Vagina (tissue), 2 donors: ENCODE results near the gene CISD2. TPM values are rescaled to one million over a fixed set of nuclear protein-coding genes. Genes with fewer than 3 reads are reported as not detected.

Experiments
- DNase-seq, 2 donors: peaks; one replicate each; pipeline ENCODE4 v3.0.0-alpha.2; 2017; ENCODE audit errors: extremely low spot score in 2 of 2
- H3K27ac ChIP-seq: fragments of 200-600 bp; sonication (generic); one replicate; pipeline ENCODE4 v1.5.1; 2019
- H3K27me3 ChIP-seq: fragments of 200-600 bp; sonication (generic); one replicate; pipeline ENCODE4 v1.5.1; 2019
- H3K36me3 ChIP-seq, 2 donors: fragments of 200-600 bp; sonication (generic); one replicate each; pipeline ENCODE4 v1.5.1; 2017 to 2019
- H3K4me1 ChIP-seq: fragments of 200-600 bp; sonication (generic); one replicate; pipeline ENCODE4 v1.5.1; 2019
- H3K4me3 ChIP-seq, 2 donors: fragments of 200-600 bp; sonication (generic); 1 replicate in 1 of 2; 2 replicates in 1 of 2; pipeline ENCODE4 v1.5.1; 2016 to 2019
- H3K9me3 ChIP-seq: fragments of 200-600 bp; sonication (generic); one replicate; pipeline ENCODE4 v1.5.1; 2019
- CTCF ChIP-seq, 3 experiments: fragments of 450-650 bp in 2 of 3; fragments of 200-600 bp in 1 of 3; sonication (generic) in 1 of 3; IDR thresholded peaks; one replicate each; pipeline ENCODE4 v1.5.1; 2017 to 2019; ENCODE audit warnings: antibody characterized with exemption in 3 of 3, mild to moderate bottlenecking in 2 of 3, moderate library complexity in 2 of 3
- POLR2A ChIP-seq, 2 donors: fragments of 450-650 bp; IDR thresholded peaks; one replicate each; pipeline ENCODE4 v1.6.1; 2017; ENCODE audit warnings: antibody characterized with exemption in 2 of 2, mild to moderate bottlenecking in 2 of 2, moderate library complexity in 2 of 2
- POLR2AphosphoS5 ChIP-seq, 2 donors: sonication (generic); formaldehyde crosslinking; IDR thresholded peaks; one replicate each; pipeline ENCODE4 v1.9.0; 2017; ENCODE audit warnings: antibody characterized with exemption in 2 of 2, mild to moderate bottlenecking in 2 of 2, low read depth in 1 of 2; ENCODE audit not compliant: insufficient read depth in 1 of 2
- intact Hi-C: fragments of 100-400 bp; cut with DNase I; formaldehyde crosslinking; loops from one replicate; pipeline ENCODE4 v1.15.1; 2023
- total RNA-seq: library from RNA; depleted of rRNA; stranded (reverse); fragments of >200 nt; gene quantifications from one replicate; pipeline ENCODE4 v1.2.3, GENCODE V29; 2016

Gene CISD2
- total RNA-seq, 1 donor from 2014 or later = 11.3 TPM

GRCh38 chr4:102827674-102828496, 40.9 kb upstream of the CISD2 start:
- TF ChIP-seq POLR2AphosphoS5 (IDR thresholded peaks at IDR 0.05; ENCODE audit: insufficient read depth in 1 of 2, low read depth in 1 of 2) = peak; percentile 77 to 96
- TF ChIP-seq CTCF (IDR thresholded peaks at IDR 0.05) = no peak
- TF ChIP-seq POLR2A (IDR thresholded peaks at IDR 0.05) = peak in 1 of 2 donors; percentile 33
- intact Hi-C loops = loop anchor here (2.0 to 10.0 kb wide), 3 partner anchors 41 to 249 kb away; partner anchors contain the start of genes CISD2, MANBA and SLC9B2
- peak overlapping the region; percentile 100 for H3K27ac ChIP-seq
- peak; percentile 99 to 100 for DNase-seq
- H3K27me3 ChIP-seq = no peaks in the 10 kb centered on the region
- peak overlapping the region; percentile 79 to 88 for H3K4me3 ChIP-seq
- H3K9me3 ChIP-seq = no peaks in the 10 kb centered on the region
- H3K36me3 ChIP-seq = no peaks in the 10 kb centered on the region
- H3K4me1 ChIP-seq = peaks cover 36% of the 10 kb centered on the region

GRCh38 chr4:102828497-102828808, 40.3 kb upstream of the CISD2 start:
- intact Hi-C loops = loop anchor here (5.0 to 10.0 kb wide), 2 partner anchors 64 to 249 kb away; partner anchors contain the start of genes MANBA and SLC9B2
- Histone ChIP-seq H3K27ac (peak overlapping the region; percentile 100), H3K4me1 (peaks cover 30% of the 10 kb centered on the region), H3K4me3 (peak overlapping the region; percentile 79 to 88), H3K36me3 (no peaks in the 10 kb centered on the region), H3K9me3 (no peaks in the 10 kb centered on the region), H3K27me3 (no peaks in the 10 kb centered on the region)
- TF ChIP-seq CTCF (IDR thresholded peaks at IDR 0.05) (no peak), POLR2AphosphoS5 (IDR thresholded peaks at IDR 0.05; ENCODE audit: insufficient read depth in 1 of 2, low read depth in 1 of 2) (no peak), POLR2A (IDR thresholded peaks at IDR 0.05) (no peak)
- DNase-seq = no peak

- H3K27ac ChIP-seq = no peak overlapping the region
- intact Hi-C loops = loop anchor here (5.0 to 10.0 kb wide), 2 partner anchors 65 to 247 kb away; partner anchors contain the start of genes MANBA and SLC9B2
Measured at GRCh38 chr4:102829803-102830202, 39.0 kb upstream of the CISD2 start.

GRCh38 chr4:102832105-102832504, 36.7 kb upstream of the CISD2 start:
- TF ChIP-seq POLR2A (IDR thresholded peaks at IDR 0.05) = no peak
- no peak for TF ChIP-seq POLR2AphosphoS5 (IDR thresholded peaks at IDR 0.05; ENCODE audit: insufficient read depth in 1 of 2, low read depth in 1 of 2)
- TF ChIP-seq CTCF (IDR thresholded peaks at IDR 0.05) = no peak
- intact Hi-C loops = no loop called here

More at GRCh38 chr4:102829803-102830202, 39.0 kb upstream of the CISD2 start:
- Histone ChIP-seq H3K36me3 (no peaks in the 10 kb centered on the region), H3K4me3 (no peak overlapping the region), H3K4me1 (peaks cover 17% of the 10 kb centered on the region), H3K9me3 (no peaks in the 10 kb centered on the region), H3K27me3 (no peaks in the 10 kb centered on the region)
- DNase-seq = no peak
- TF ChIP-seq CTCF (IDR thresholded peaks at IDR 0.05) (no peak), POLR2A (IDR thresholded peaks at IDR 0.05) (no peak), POLR2AphosphoS5 (IDR thresholded peaks at IDR 0.05; ENCODE audit: insufficient read depth in 1 of 2, low read depth in 1 of 2) (no peak)

GRCh38 chr4:102832667-102833066, 36.1 kb upstream of the CISD2 start:
- intact Hi-C loops = no loop called here
- no peak for DNase-seq
- Histone ChIP-seq H3K36me3 (no peaks in the 10 kb centered on the region), H3K4me3 (no peak overlapping the region), H3K27me3 (no peaks in the 10 kb centered on the region), H3K9me3 (no peaks in the 10 kb centered on the region), H3K27ac (no peak overlapping the region), H3K4me1 (peaks cover 14% of the 10 kb centered on the region)
- TF ChIP-seq POLR2AphosphoS5 (IDR thresholded peaks at IDR 0.05; ENCODE audit: insufficient read depth in 1 of 2, low read depth in 1 of 2) = no peak
- TF ChIP-seq CTCF (IDR thresholded peaks at IDR 0.05) = no peak
- TF ChIP-seq POLR2A (IDR thresholded peaks at IDR 0.05) = no peak

More at GRCh38 chr4:102832105-102832504, 36.7 kb upstream of the CISD2 start:
- no peaks in the 10 kb centered on the region for H3K36me3 ChIP-seq
- no peaks in the 10 kb centered on the region for H3K9me3 ChIP-seq
- H3K27me3 ChIP-seq = no peaks in the 10 kb centered on the region
- peaks cover 14% of the 10 kb centered on the region for H3K4me1 ChIP-seq
- H3K27ac ChIP-seq = no peak overlapping the region
- no peak for DNase-seq
- H3K4me3 ChIP-seq = no peak overlapping the region
